Activated CD4-positive, alpha-beta T cell treated with anti-CD3 and anti-CD28 coated beads, Interleukin-2, amount 50 U/mL, for 4 hours (primary cell): Measurements from ENCODE around the gene MYRFL.

ENCODE experiments used
- DNase-seq, 2 experiments: peaks; one replicate each; pipeline ENCODE4 v3.0.0-alpha.2; 2020

The MYRFL gene

GRCh38 chr12:69935651-69936100 is 110.6 kb downstream of the MYRFL start:
- DNase-seq = no peak

GRCh38 chr12:69936214-69936731 is 111.2 kb downstream of the MYRFL start:
- DNase-seq = no peak

- DNase-seq = no peak
Measured at GRCh38 chr12:69936766-69937165, 111.7 kb downstream of the MYRFL start.

DNA sequence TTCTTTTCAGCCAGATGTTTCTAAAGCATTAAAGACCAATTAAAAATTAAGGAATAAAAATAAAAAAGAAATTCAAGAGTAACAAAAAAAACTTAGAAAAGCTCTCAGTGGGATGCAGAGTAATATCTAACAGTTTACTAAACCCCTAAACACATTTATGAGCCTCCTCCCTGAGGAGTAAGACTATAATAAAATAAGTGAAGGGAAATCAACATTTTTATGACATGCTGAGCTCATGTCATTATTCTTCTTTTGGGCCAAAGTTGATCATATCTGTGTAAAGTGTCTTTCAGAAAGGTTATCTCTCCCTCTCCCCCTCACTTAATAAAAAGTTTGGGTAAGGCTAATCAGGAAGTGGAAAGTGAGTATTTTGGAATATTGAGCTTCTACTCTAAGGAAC is 122.1 kb downstream of the MYRFL start:
- DNase-seq = no peak

DNA sequence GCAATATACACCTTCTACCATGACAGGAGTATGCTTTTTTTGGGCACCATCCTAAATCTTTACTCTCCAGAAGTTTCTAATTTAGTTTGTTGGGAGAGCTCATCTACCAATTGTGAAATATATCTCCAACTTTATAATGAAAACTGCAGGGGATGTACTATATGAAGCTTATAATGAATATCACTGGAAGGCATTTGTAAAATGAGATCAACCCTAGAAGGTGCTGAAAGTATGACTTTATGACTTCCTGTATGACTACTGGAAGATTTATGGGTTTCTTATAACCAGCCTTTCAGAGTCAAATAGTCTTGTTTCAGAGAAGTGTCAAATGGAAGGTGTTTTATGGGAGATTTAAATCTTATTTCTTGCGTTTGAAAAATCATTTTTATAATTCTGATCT is 122.9 kb downstream of the MYRFL start:
- DNase-seq = no peak

DNA sequence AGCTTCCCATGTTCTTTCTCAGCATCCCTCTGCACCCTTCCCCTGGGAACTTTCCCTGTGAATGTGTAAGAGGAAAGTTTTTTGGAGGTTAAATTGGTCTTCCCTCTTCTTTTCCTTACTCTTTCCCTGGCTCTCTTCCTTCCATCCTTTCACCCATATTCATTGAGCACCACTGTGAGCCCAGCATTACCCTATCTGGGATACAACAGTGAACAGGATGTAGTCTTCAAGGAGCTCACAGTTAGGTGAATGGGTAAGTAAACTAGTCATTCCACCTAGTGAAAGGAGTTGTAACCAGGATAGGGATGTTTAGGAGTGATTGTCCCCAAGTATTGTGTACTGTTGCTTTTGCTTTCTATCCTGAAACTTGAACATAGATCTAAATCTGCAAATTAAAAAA is 123.8 kb downstream of the MYRFL start:
- DNase-seq = no peak

GRCh38 chr12:69949311-69950002 is 124.4 kb downstream of the MYRFL start:
- DNase-seq = no peak

DNA sequence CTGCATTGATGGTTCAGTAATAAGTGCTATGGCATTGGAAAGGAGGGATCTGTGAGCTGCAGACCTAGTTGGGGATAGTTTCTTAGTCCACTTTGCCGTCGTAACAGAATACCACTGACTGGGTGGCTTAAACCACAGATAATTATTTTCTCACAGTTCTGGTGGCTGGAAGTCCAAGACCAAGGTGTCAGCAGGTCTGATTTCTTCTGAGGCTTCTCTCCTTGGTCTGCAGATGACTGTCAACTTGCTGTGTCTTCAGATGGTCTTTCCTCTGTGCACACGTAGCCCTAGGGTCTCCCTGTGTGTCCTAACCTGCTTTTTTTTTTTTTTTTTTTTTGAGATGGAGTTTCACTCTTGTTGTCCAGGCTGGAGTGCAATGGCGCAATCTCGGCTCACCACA is 126.1 kb downstream of the MYRFL start:
- DNase-seq = no peak

GRCh38 chr12:69952890-69953289 is 127.9 kb downstream of the MYRFL start:
- no peak for DNase-seq

DNA sequence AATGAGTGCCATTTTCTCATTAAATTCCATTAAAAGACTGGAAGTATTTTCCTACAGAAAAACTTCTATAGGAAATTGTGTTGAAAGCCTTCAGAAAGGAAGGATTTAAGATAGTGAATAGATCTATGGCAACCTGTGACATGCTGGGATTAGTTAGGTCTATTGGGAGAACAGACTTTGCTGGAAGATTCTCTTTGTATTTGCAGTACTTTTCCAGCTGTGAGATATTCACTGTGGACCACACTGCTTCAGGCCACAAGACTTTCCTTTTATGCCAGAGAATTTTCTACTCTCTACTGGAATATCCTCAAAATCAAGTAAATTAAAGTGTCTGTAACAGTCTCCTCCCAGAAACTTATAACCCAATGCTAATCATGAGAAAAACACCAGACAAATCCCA is 136.2 kb downstream of the MYRFL start:
- DNase-seq = no peak

DNA sequence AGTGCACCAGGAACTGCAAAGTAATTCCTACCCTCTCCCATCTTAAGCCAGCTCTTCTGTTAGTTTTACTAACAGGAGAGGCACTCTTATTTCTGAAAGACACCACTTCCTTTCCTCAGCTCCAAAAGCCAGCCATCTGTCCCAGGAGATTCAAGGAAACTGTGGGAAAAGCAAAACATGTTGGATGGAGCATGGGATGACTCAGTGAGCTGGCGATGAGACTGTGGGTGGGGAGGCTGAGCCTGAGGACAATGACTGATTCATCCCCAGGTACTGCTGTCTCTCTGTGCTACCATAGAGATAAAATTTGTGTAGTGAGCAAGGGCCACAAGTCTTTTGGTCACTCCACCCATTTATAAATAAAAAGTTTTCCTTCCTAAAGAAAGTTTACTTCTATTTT is 141.4 kb downstream of the MYRFL start:
- no peak for DNase-seq

DNA sequence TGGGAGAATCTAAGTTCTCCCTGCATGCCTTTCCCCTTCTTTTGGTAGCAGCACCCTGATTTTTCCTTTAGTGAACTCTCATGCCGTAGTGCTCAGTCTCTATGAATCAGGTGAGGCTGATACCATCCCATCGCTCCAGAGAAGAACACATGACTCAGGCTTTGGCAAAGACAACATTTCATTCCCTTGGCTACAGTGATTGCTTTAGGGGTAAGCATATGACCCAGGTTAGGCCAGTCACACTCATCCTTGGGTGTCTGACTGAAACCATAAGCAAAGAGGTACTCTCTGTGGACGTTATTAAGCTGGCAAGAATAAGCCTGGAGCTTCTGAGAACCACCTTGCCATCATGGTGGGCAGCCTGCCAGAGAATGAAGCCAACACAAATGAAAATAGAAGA is 141.8 kb downstream of the MYRFL start:
- DNase-seq = no peak

DNA sequence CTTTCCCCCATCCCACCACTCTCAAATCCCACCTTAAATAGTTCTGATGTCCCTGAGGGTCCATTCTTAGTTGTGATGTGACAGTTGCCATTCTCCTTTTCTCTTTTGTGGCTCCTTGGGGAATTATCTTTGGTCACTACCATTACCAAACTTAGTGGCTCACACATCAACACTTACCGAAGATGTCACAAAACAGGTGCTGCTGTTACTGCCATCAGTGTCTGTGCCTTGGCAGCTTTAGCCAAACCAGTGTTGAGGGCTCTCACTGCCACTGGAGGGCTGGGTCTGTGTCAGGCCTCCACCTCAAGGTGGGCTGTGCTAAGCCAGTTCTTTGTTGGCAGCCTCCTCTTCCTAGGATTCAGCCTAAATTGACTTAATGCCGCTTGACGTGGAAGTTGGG is 144.0 kb downstream of the MYRFL start:
- no peak for DNase-seq

GRCh38 chr12:69972136-69972535 is 147.1 kb downstream of the MYRFL start:
- DNase-seq = no peak

DNA sequence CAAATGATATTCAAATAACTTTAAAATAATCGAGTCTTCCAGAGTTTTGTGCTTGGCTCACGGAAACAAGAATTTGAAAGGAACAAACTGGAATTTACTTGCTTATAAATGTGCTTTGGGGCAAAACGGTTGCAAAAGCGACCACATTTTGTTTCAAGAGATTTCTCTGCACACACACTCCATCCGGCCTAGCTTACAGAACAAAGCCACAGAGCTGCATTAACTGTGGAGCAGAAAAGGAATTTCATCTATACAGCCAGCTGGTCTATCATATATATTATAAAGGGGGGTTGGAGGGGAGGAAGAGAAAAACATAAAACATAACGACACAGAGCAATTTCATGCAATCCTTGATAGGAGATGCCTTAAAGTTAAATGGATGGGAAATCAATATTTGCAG is 153.0 kb downstream of the MYRFL start:
- no peak for DNase-seq

- no peak for DNase-seq
Measured at GRCh38 chr12:69981881-69982475, 157.0 kb downstream of the MYRFL start.

DNA sequence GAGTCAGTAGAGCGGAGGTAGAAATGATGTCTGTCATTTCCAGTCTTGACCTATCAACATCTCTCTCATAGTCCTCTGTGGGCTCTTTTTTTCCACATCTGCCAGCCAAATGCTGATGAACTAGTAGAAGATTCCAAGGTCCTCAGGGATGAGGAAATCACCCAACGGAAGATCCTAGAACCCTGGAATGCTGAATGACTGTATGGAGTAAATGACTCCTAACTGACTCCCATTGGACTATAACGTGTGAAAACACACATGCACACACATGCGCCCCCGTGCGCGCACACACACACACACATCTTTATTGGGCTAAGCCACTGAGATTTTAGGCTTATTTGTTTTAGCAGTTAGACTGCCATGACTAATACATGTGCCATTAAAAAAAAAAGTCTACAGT is 159.2 kb downstream of the MYRFL start:
- DNase-seq = no peak

GRCh38 chr12:69985656-69986055 is 160.6 kb downstream of the MYRFL start:
- DNase-seq = no peak

DNA sequence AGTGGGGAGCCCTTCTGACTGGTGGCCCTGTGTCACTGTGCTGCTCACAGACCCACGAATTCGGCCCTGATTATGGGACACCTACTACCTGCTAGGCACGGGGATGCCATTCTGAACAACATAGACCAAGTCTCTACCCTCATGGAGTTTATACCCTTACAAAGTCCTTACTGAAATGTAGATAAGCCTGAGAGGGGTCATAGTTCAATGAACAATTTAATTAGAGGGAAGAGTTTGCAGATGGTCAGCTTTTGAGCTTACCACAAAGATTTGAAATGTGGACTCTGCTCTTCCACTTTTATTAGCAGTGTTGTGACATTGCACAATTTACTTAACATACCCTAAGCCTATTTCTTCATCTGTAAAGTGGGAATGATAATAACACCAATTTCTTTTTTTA is 161.1 kb downstream of the MYRFL start:
- DNase-seq = no peak

DNA sequence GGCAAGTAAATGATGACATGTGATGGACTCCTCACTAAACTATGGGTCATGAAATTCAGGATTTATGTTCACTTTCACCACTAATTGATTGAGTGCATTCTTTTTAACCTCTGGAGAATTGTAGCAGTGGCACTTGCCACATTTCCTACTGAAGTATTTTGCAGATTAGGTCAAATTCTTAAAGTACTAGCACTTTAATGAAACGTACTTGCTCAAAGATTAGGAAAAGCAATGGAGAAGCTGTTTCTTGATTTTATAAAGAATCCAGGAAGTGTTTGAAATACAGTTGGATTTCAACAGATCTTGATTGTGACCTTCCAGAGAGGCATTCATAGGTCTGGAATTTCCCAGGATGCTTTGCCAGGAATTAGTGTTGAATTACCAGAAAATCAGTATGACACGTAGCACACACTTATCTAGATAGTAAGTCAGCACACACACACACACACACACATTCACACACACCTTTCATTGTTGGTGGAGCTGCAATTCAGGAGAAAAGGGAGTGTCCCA is 162.6 kb downstream of the MYRFL start:
- DNase-seq = no peak

DNA sequence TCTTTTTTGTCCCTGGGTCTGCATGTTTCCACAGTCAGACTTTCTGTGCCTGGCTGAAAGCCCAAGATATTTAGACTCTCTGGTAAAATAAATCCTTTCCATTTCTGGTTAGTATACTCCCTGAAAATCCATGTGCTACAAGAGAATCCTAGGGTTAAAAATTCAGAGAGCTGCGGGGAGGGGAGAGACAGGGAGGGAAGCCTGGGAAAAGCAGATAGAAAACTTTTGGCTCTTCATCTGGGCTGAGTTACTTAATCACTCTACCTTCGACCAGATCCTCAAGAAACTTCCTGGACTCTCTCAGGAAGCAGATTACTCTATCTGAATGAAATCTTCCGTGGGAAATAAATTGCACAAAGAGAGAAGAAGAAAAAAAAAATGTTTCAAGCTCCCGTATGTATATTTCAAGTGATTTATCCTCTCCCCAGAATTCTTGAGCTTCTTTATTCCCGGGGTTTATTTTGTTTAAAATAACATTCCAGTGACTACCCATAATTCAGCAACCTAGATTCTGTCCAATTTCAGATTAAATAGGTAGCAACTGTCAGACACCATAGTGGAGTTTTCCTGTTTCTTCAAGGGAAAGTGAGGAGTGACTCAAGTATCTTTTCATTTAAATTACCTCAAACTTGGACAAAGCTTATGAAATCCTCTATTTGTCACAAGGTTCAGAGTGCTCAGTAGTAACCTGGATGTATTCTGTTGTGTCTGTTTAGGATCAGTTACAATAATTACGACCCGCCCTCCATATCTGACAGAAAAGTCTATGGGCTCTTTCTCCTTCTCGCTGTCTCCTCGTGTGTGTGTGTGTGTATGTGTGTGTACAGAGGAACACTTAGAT is 163.7 kb downstream of the MYRFL start:
- DNase-seq = no peak

- no peak for DNase-seq
Measured at GRCh38 chr12:69991690-69992288, 166.8 kb downstream of the MYRFL start.

GRCh38 chr12:69993433-69993832 is 168.4 kb downstream of the MYRFL start:
- no peak for DNase-seq
